Embryonic facial prominence (tissue), 1 donor: Measurements from ENCODE around the gene MGRN1.
"Not testable (repeated sequence)": the region's sequence is repeated elsewhere in the genome, so short reads cannot be mapped to it uniquely, and the experiment has no call there.

Experiments used
- DNase-seq: peaks from one replicate; pipeline ENCODE4 v3.0.0-alpha.2; 2016; ENCODE audit errors: extremely low spot score

Gene MGRN1

GRCh38 chr16:4624827-4625559 is 367 bp downstream of the MGRN1 start:
- DNase-seq: no peak

- no peak for DNase-seq
Observed at GRCh38 chr16:4625560-4626159, 1.0 kb downstream of the MGRN1 start.

- no peak for DNase-seq
Observed at GRCh38 chr16:4626396-4626795, 1.8 kb downstream of the MGRN1 start.

DNA sequence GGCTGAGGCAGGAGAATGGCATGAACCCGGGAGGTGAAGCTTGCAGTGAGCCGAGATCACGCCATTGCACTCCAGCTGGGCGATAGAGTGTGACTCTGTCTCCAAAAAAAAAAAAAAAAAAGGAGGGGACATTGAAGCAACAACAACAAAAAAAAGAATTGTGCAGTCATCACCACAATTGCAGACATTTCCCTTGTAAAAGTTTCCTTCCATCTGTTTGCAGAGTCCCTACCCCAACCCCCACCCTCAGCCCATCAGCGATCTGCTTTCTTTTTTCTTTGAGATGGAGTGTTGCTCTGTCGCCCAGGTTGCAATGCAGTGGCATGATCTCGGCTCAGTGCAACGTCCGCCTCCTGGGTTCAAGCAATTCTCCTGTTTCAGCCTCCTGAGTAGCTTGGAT is 3.7 kb downstream of the MGRN1 start:
- no peak for DNase-seq

DNA sequence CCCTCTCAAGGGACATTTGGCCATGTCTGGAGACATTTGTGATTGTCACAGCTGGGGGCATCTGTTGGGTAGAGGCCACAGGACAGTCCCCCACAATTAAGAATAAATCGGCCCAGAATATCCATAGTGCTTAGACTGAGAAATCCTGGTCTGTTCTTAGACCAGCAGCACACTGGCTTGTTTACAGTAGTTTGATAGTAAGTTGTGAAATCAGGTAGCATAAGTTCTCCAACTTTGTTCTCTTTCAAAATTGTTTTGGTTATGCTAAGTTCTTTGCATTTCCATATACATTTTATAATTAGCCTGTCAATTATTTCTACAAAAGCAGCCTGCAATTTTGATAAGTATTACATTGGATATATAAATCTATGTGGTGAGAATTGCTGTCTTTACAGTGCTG is 6.8 kb downstream of the MGRN1 start:
- DNase-seq: no peak

GRCh38 chr16:4633910-4634635 is 9.4 kb downstream of the MGRN1 start:
- DNase-seq: no peak

DNA sequence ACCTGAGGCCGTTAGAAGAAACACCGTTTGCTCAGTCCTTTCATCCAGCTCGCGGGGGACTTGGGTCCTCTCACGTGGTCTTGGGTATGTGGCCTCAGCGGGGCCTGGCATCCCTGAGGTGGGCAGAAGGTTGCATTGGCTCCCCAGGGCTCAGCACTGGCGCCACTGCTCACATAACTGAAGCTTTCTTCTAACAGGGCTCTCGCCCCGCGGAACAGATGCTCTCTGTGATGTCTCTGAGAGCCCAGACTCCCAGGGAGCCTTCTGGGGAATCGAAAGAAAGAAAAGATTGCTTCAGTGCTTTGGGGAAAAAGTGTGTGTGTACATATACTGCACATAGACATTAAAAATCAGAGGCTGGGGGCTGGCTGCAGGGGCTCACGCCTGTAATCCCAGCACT is 10.1 kb downstream of the MGRN1 start:
- DNase-seq: no peak

DNA sequence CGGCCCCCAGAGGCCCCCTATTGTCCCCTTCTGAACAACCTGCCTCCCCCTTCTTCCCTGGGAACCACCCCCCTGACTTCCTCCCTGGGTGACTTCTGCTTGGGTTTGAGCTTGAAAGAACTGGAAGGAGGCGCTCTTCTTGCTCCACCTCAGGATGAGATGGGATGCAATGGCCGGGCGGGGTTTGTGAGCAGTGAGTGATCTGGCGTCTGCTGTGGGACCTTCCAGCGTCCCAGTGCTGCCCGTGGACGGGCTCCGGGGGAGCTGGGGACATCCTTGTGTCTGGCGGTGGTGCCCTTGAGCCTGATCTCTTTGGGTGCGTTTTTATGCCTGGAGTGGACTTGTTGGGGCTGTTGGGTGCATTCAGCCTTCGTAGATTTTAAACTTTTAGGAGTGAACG is 11.6 kb downstream of the MGRN1 start:
- DNase-seq: no peak

- no peak for DNase-seq
Observed at GRCh38 chr16:4637501-4638166, 13.0 kb downstream of the MGRN1 start.

- DNase-seq: no peak
Observed at GRCh38 chr16:4639899-4640509, 15.4 kb downstream of the MGRN1 start.

GRCh38 chr16:4640572-4641305 is 16.1 kb downstream of the MGRN1 start:
- DNase-seq: no peak

DNA sequence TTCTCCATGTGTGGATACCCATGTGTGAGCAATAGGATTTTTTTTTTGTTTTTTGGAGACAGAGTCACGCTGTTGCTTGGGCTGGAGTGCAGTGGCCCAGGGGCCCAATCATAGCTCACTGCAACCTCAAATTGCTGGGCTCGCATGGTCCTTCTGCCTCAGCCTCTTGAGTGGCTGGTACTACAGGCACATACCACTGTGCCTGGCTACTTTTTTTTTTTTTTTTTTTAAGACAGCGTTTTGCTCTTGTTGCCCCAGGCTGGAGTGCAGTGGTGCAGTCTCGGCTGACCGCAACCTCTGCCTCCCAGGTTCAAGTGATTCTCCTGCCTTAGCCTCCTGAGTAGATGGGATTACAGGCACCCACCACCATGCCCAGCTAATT is 16.7 kb downstream of the MGRN1 start:
- DNase-seq: no peak

DNA sequence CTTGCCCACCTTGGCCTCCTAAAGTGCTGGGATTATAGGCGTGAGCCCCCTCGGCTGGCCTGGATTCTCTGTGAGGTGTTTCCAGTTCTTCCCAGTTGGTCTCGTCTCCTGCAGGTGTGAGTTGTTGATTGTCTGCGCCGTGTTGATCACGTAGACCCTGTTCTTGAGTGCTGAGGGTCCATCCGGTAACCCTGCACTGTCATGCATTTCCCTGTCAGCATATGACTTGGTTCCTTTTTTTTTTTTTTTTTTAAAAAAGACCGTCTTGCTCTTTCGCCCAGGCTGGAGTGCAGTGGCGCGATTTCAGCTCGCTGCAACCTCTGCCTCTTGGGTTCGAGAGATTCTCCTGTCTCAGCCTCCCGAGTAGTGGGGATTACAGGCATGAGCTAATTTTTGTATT is 17.3 kb downstream of the MGRN1 start:
- no peak for DNase-seq

DNA sequence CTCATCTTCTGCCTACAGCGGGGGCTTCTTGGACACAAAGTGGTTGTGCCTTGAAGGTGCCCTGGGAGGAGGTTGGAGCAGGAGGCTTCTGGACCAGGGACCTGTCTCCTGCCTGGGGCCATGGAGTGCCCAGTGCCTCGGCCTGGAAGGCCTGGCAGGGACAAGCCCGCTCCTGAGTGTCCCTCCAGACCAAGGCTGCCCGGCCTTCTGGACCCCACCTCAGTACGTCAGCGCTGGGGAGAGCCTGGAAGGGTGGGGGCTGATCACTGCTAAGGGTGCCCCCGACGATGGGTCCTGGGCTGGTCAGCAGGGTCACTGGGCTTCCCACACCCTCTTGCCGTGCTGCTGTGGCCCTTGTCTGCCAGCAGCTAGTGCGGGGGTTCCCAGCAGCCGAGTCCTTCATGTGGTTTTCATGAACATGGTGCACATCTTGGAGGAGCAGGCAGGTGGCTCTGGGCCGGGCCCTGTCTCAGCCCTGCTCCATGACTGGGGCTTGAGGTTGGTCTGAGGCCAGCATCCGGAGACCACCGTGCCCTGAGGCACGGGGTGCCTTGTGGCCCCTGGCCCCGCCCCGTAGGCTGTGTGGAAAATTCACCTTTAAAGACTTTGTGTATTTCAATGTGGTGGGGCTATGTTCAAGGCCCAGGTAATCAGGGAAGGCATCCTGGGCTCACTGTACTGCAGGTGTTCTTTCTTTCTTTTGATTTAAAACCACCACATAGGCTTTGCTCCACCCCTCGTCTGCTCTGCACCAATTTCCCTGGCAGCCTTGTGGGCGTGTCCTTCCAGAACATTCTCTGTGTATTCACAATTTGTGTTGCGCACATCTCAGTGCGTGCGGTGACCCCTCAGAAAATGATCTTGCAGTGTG is 22.4 kb downstream of the MGRN1 start:
- no peak for DNase-seq

DNA sequence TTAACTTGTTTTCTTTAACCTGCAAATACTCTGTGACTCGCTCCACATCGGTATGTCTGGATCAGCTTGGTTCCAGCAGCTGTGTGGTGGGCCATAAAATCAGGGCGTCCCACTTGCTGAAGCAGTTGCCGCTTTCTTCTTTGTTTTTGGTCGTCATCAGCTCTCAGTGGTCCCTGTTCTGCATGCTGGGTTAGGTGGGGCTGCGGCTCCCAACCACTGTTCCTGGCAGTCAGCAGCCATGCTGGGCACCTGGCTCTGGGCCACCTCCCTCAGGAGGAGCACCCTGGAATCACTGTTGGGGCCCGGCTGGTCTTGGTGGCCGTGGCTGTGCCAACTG is 23.0 kb downstream of the MGRN1 start:
- no peak for DNase-seq

DNA sequence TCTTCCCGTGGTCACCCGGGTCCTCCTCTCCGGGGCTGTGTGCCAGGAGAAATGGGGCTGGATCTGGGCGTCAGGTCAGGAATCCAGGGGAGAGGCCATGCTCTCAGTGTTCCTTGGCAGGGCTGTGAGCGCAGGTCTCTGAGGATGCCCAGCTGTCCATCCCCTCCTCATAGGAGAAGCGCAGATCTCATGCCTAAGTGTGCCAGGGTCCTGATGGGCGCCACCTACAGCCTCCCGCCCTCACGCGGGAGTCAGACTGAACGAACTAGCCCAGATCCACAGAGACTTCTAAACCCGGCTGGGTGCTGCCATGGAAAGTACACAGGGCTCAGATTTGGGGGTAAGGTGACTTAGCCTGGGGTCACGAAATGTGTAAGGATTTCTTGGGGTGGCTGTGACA is 24.3 kb downstream of the MGRN1 start:
- DNase-seq: no peak

- no peak for DNase-seq
Observed at GRCh38 chr16:4649744-4650442, 25.3 kb downstream of the MGRN1 start.

GRCh38 chr16:4650443-4651074 is 25.9 kb downstream of the MGRN1 start:
- DNase-seq: not testable (repeated sequence)

DNA sequence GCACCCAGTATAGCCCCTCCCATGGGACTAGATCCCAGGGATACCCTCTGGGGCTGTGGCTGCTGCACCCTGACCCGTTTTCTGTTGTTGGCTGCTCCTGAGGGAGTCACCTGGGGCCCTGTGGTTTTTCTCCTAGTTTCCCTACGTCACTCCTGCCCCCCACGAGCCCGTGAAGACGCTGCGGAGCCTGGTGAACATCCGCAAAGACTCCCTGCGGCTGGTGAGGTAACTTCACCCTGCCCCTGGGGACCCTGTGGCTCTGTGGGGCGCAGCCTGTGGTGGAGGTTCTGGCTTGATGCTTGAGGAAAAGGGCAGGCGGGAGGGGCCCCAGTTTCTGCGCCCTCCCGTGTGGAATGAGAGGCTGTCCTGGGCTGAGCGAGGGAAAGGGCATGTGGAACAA is 27.2 kb downstream of the MGRN1 start:
- no peak for DNase-seq
